ENCODE results near the gene CHST11. TPM values are rescaled to one million over a fixed set of nuclear protein-coding genes. Genes with fewer than 3 reads are reported as not detected.
A peak's percentile ranks its signal among the peaks of the same experiment; 100 is the strongest.

CHST11 gene
- total and polyA plus RNA-seq, 4 donors = 15.0 to 25.5 (median 18.8) TPM

GRCh38 chr12:104590022-104590421 lies 133.3 kb downstream of the CHST11 start:
- WGBS (ENCODE audit: insufficient coverage) = 92% methylated on average over 5 of the region's 8 CpGs
- Histone ChIP-seq H3K27ac (ENCODE audit: low read depth, low read length) (no peak overlapping the region), H3K27me3 (ENCODE audit: control insufficient read depth, insufficient read depth, low read length) (peaks cover 2% of the 10 kb centered on the region), H3K4me1 (ENCODE audit: control insufficient read depth, insufficient read depth, low read length) (peaks cover 10% of the 10 kb centered on the region), H3K9me3 (ENCODE audit: control insufficient read depth, insufficient read depth, low read length) (peaks cover 2% of the 10 kb centered on the region), H3K36me3 (ENCODE audit: control insufficient read depth, insufficient read depth, low read length) (no peaks in the 10 kb centered on the region), H3K4me3 (ENCODE audit: low read depth, low read length) (no peak overlapping the region)
- DNase-seq (ENCODE audit: low read depth in 4 of 6, low spot score in 6 of 6) = no peak

- H3K4me1 ChIP-seq (ENCODE audit: control insufficient read depth, insufficient read depth, low read length) = peaks cover 2% of the 10 kb centered on the region
- H3K36me3 ChIP-seq (ENCODE audit: control insufficient read depth, insufficient read depth, low read length) = no peaks in the 10 kb centered on the region
- no peak overlapping the region for H3K27ac ChIP-seq (ENCODE audit: low read depth, low read length)
- peaks cover 2% of the 10 kb centered on the region for H3K9me3 ChIP-seq (ENCODE audit: control insufficient read depth, insufficient read depth, low read length)
- peaks cover 2% of the 10 kb centered on the region for H3K27me3 ChIP-seq (ENCODE audit: control insufficient read depth, insufficient read depth, low read length)
- no peak for DNase-seq (ENCODE audit: low read depth in 4 of 6, low spot score in 6 of 6)
- 100% methylated on average over 3 of the region's 7 CpGs for WGBS (ENCODE audit: insufficient coverage)
- no peak overlapping the region for H3K4me3 ChIP-seq (ENCODE audit: low read depth, low read length)
These were observed 134.6 kb downstream of the CHST11 start for GRCh38 chr12:104591257-104591885.

- Histone ChIP-seq H3K4me1 (ENCODE audit: control insufficient read depth, insufficient read depth, low read length) (peaks cover under 1% of the 10 kb centered on the region), H3K9me3 (ENCODE audit: control insufficient read depth, insufficient read depth, low read length) (peaks cover 2% of the 10 kb centered on the region), H3K27ac (ENCODE audit: low read depth, low read length) (no peak overlapping the region), H3K27me3 (ENCODE audit: control insufficient read depth, insufficient read depth, low read length) (peaks cover 2% of the 10 kb centered on the region), H3K4me3 (ENCODE audit: low read depth, low read length) (no peak overlapping the region), H3K36me3 (ENCODE audit: control insufficient read depth, insufficient read depth, low read length) (no peaks in the 10 kb centered on the region)
- DNase-seq (ENCODE audit: low read depth in 4 of 6, low spot score in 6 of 6) = no peak
- WGBS (ENCODE audit: insufficient coverage) = 83% methylated on average over 1 of the region's 5 CpGs
These were observed 136.7 kb downstream of the CHST11 start for GRCh38 chr12:104593482-104593881.

- Histone ChIP-seq H3K36me3 (ENCODE audit: control insufficient read depth, insufficient read depth, low read length) (no peaks in the 10 kb centered on the region), H3K9me3 (ENCODE audit: control insufficient read depth, insufficient read depth, low read length) (no peaks in the 10 kb centered on the region), H3K27ac (ENCODE audit: low read depth, low read length) (no peak overlapping the region), H3K4me3 (ENCODE audit: low read depth, low read length) (no peak overlapping the region), H3K4me1 (ENCODE audit: control insufficient read depth, insufficient read depth, low read length) (peaks cover 9% of the 10 kb centered on the region), H3K27me3 (ENCODE audit: control insufficient read depth, insufficient read depth, low read length) (peaks cover 2% of the 10 kb centered on the region)
- DNase-seq (ENCODE audit: low read depth in 4 of 6, low spot score in 6 of 6) = peak in 1 of 6 donors; percentile 55
- WGBS (ENCODE audit: insufficient coverage) = 77% methylated on average over 12 of the region's 12 CpGs
These were observed 139.5 kb downstream of the CHST11 start for GRCh38 chr12:104596134-104596799.

GRCh38 chr12:104596898-104597843 lies 140.4 kb downstream of the CHST11 start:
- H3K27ac ChIP-seq (ENCODE audit: low read depth, low read length) = no peak overlapping the region
- H3K9me3 ChIP-seq (ENCODE audit: control insufficient read depth, insufficient read depth, low read length) = no peaks in the 10 kb centered on the region
- H3K27me3 ChIP-seq (ENCODE audit: control insufficient read depth, insufficient read depth, low read length) = peaks cover 2% of the 10 kb centered on the region
- H3K4me3 ChIP-seq (ENCODE audit: low read depth, low read length) = no peak overlapping the region
- peaks cover 13% of the 10 kb centered on the region for H3K4me1 ChIP-seq (ENCODE audit: control insufficient read depth, insufficient read depth, low read length)
- WGBS (ENCODE audit: insufficient coverage) = 64% methylated on average over 3 of the region's 15 CpGs
- H3K36me3 ChIP-seq (ENCODE audit: control insufficient read depth, insufficient read depth, low read length) = no peaks in the 10 kb centered on the region
- no peak for DNase-seq (ENCODE audit: low read depth in 4 of 6, low spot score in 6 of 6)

GRCh38 chr12:104598342-104599271 lies 141.9 kb downstream of the CHST11 start:
- no peak overlapping the region for H3K27ac ChIP-seq (ENCODE audit: low read depth, low read length)
- H3K4me3 ChIP-seq (ENCODE audit: low read depth, low read length) = no peak overlapping the region
- no peaks in the 10 kb centered on the region for H3K36me3 ChIP-seq (ENCODE audit: control insufficient read depth, insufficient read depth, low read length)
- 51% methylated on average over 11 of the region's 15 CpGs for WGBS (ENCODE audit: insufficient coverage)
- DNase-seq (ENCODE audit: low read depth in 4 of 6, low spot score in 6 of 6) = peak in 1 of 6 donors; percentile 46
- peaks cover 17% of the 10 kb centered on the region for H3K4me1 ChIP-seq (ENCODE audit: control insufficient read depth, insufficient read depth, low read length)
- no peaks in the 10 kb centered on the region for H3K9me3 ChIP-seq (ENCODE audit: control insufficient read depth, insufficient read depth, low read length)
- H3K27me3 ChIP-seq (ENCODE audit: control insufficient read depth, insufficient read depth, low read length) = peaks cover 5% of the 10 kb centered on the region

GRCh38 chr12:104599272-104600035 lies 142.7 kb downstream of the CHST11 start:
- WGBS (ENCODE audit: insufficient coverage) = 39% methylated on average over 8 of the region's 16 CpGs
- no peaks in the 10 kb centered on the region for H3K36me3 ChIP-seq (ENCODE audit: control insufficient read depth, insufficient read depth, low read length)
- H3K4me1 ChIP-seq (ENCODE audit: control insufficient read depth, insufficient read depth, low read length) = peaks cover 21% of the 10 kb centered on the region
- DNase-seq (ENCODE audit: low read depth in 4 of 6, low spot score in 6 of 6) = no peak
- H3K27ac ChIP-seq (ENCODE audit: low read depth, low read length) = no peak overlapping the region
- H3K4me3 ChIP-seq (ENCODE audit: low read depth, low read length) = no peak overlapping the region
- no peaks in the 10 kb centered on the region for H3K9me3 ChIP-seq (ENCODE audit: control insufficient read depth, insufficient read depth, low read length)
- H3K27me3 ChIP-seq (ENCODE audit: control insufficient read depth, insufficient read depth, low read length) = peaks cover 5% of the 10 kb centered on the region

GRCh38 chr12:104600036-104600712 lies 143.4 kb downstream of the CHST11 start:
- WGBS (ENCODE audit: insufficient coverage) = 83% methylated on average over 4 of the region's 4 CpGs
- no peak overlapping the region for H3K27ac ChIP-seq (ENCODE audit: low read depth, low read length)
- peaks cover 3% of the 10 kb centered on the region for H3K27me3 ChIP-seq (ENCODE audit: control insufficient read depth, insufficient read depth, low read length)
- no peaks in the 10 kb centered on the region for H3K9me3 ChIP-seq (ENCODE audit: control insufficient read depth, insufficient read depth, low read length)
- DNase-seq (ENCODE audit: low read depth in 4 of 6, low spot score in 6 of 6) = no peak
- peaks cover 21% of the 10 kb centered on the region for H3K4me1 ChIP-seq (ENCODE audit: control insufficient read depth, insufficient read depth, low read length)
- no peaks in the 10 kb centered on the region for H3K36me3 ChIP-seq (ENCODE audit: control insufficient read depth, insufficient read depth, low read length)
- no peak overlapping the region for H3K4me3 ChIP-seq (ENCODE audit: low read depth, low read length)

All from spinal cord (tissue), 10 donors.